ENCODE data around the gene HOXB5. TPM values are rescaled to one million over a fixed set of nuclear protein-coding genes. Genes with fewer than 3 reads are reported as not detected.

The HOXB5 gene
- total and polyA plus RNA-seq, 3 donors from 2014 or later, result 0.50 to 1.7 (median 0.71) TPM

- intact Hi-C loops (cut with DNase I; ENCODE audit: low total_unique reads), result no loop called here
- no peaks in the 10 kb centered on the region for H3K9me3 ChIP-seq
- no peaks in the 10 kb centered on the region for H3K27me3 ChIP-seq
- no peaks in the 10 kb centered on the region for H3K36me3 ChIP-seq (ENCODE audit: low read depth, missing control alignments)
- peaks cover 7% of the 10 kb centered on the region for H3K4me1 ChIP-seq
- H3K27ac ChIP-seq, result no peak overlapping the region
- TF ChIP-seq, protein P1, sequence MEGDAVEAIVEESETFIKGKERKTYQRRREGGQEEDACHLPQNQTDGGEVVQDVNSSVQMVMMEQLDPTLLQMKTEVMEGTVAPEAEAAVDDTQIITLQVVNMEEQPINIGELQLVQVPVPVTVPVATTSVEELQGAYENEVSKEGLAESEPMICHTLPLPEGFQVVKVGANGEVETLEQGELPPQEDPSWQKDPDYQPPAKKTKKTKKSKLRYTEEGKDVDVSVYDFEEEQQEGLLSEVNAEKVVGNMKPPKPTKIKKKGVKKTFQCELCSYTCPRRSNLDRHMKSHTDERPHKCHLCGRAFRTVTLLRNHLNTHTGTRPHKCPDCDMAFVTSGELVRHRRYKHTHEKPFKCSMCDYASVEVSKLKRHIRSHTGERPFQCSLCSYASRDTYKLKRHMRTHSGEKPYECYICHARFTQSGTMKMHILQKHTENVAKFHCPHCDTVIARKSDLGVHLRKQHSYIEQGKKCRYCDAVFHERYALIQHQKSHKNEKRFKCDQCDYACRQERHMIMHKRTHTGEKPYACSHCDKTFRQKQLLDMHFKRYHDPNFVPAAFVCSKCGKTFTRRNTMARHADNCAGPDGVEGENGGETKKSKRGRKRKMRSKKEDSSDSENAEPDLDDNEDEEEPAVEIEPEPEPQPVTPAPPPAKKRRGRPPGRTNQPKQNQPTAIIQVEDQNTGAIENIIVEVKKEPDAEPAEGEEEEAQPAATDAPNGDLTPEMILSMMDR (IDR thresholded peaks at IDR 0.05), result no peak
- no peak for TF ChIP-seq POLR2A (IDR thresholded peaks at IDR 0.05)
- H3K4me3 ChIP-seq, result peak overlapping the region; percentile 26 to 48
- 0 to 1% methylated on average over 33 to 69 of the region's 69 CpGs for WGBS, 2 donors
- no peak for DNase-seq
These were observed 32.1 kb upstream of the HOXB5 start for GRCh38 chr17:48625495-48626244.

DNA sequence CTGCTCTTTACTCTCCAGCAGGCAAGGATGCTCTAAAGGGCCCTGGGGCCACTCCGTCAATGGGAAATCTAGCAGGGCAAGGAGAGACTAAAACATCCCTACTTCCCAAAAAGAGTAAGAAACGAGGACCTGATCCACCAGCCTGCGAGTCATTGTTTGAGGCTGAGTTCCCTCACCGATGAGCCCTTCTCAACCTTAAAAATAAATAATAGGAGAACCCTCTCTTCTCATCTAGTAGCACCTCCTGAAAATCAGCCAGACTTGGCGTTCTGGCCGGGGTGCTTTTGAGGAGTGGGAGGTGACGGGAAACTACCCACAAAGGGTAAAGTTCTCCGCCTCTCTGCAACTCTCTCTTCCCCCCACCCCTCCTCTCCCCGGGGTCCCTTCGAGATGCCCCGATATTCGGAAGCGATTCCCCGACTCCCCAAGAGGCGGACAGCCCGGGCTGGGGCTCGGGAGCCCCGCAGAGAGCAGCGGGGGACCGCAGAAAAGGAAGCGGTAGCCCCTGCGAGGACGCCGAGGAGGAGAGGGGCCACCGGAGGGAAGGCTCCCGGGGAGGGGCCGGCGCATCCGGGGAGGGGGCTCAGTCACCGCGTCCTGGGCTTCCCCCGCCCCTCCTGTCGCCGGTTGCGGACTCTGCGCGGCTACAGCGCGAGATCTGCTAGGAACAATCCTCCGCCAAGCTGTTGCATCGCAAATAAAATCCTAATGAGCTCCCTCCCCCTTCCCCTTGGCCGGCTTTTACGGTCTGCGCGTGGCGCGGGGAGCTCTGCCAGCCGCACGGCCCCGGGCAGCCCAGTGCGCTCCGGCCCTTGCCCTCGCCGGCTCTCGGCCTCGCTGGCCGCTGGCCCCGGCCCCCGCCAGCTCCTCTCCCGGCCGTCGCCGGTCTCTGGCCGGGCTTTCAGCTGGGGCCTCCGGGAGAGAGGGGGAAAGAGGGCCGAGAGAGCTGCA lies 31.2 kb upstream of the HOXB5 start:
- Histone ChIP-seq H3K27me3 (no peaks in the 10 kb centered on the region), H3K36me3 (ENCODE audit: low read depth, missing control alignments) (no peaks in the 10 kb centered on the region), H3K9me3 (no peaks in the 10 kb centered on the region), H3K4me1 (peaks cover 7% of the 10 kb centered on the region), H3K27ac (no peak overlapping the region), H3K4me3 (peak overlapping the region; percentile 26 to 48)
- no peak for DNase-seq
- TF ChIP-seq, protein P1 (IDR thresholded peaks at IDR 0.05), result no peak
- TF ChIP-seq POLR2A (IDR thresholded peaks at IDR 0.05), result no peak
- 1% methylated on average over 38 to 54 of the region's 66 CpGs for WGBS, 2 donors
- intact Hi-C loops (cut with DNase I; ENCODE audit: low total_unique reads), result no loop called here

DNA sequence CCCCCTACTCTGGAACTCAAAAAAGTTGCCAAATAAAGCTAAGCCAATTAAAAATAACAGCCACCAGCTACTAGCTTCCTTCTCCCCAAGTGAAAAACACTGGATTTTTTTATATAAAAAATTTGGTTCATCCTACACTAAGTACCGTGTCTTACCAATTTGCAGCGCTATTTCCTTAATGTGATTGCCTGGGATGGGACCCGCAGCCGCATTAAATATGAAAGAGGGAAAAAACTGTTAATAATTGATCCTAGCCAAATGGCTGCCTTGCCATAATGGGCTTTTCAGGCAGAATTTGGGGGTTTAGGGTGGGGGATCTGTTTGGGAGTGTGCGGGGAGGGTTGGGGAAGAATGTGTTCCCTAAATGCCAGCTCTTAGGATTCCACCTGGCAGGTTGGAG lies 30.5 kb upstream of the HOXB5 start:
- Histone ChIP-seq H3K9me3 (no peaks in the 10 kb centered on the region), H3K4me1 (peaks cover 7% of the 10 kb centered on the region), H3K27me3 (no peaks in the 10 kb centered on the region), H3K27ac (no peak overlapping the region), H3K36me3 (ENCODE audit: low read depth, missing control alignments) (no peaks in the 10 kb centered on the region), H3K4me3 (no peak overlapping the region)
- no peak for DNase-seq
- intact Hi-C loops (cut with DNase I; ENCODE audit: low total_unique reads), result no loop called here
- 28 to 40% methylated on average over 5 of the region's 5 CpGs for WGBS, 2 donors
- TF ChIP-seq POLR2A (IDR thresholded peaks at IDR 0.05), result no peak
- TF ChIP-seq, protein P1 (IDR thresholded peaks at IDR 0.05), result no peak

GRCh38 chr17:48623583-48623982 lies 30.0 kb upstream of the HOXB5 start:
- TF ChIP-seq, protein P1 (IDR thresholded peaks at IDR 0.05), result no peak
- no peak for TF ChIP-seq POLR2A (IDR thresholded peaks at IDR 0.05)
- peaks cover 7% of the 10 kb centered on the region for H3K4me1 ChIP-seq
- no peak overlapping the region for H3K27ac ChIP-seq
- no peaks in the 10 kb centered on the region for H3K9me3 ChIP-seq
- intact Hi-C loops (cut with DNase I; ENCODE audit: low total_unique reads), result no loop called here
- no peak for DNase-seq
- H3K36me3 ChIP-seq (ENCODE audit: low read depth, missing control alignments), result no peaks in the 10 kb centered on the region
- 46 to 47% methylated on average over 4 of the region's 4 CpGs for WGBS, 2 donors
- H3K27me3 ChIP-seq, result no peaks in the 10 kb centered on the region
- no peak overlapping the region for H3K4me3 ChIP-seq

Measured in testis (tissue), 3 donors.